Hypothalamus (tissue), 51 donors: ENCODE results near the gene TGM1.

ENCODE experiments used
- DNase-seq, 51 donors: peaks; one replicate each; lab custom pipeline; 2025; lab: John Stamatoyannopoulos, UW

Gene TGM1

DNA sequence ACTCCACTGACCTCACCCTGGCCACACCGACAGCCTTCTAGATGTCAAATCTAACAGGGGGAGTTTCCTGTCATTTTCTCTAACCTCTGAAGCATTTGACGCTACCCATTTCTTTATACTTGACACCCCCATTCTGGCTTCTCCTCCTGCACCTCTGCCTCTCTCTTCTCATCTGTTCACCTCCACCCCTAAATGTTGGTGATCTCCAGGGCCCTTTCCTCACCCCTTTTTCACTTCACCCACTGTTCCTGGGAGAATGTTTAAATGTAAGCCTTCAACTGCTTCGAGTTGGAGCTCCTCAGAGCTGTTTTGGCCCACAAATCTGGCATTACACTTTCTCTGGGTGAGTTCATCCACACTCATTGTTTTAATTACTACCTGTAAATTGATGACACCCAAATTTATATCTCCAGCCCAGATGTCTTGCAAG is 8.9 kb upstream of the TGM1 start:
- no peak for DNase-seq

DNA sequence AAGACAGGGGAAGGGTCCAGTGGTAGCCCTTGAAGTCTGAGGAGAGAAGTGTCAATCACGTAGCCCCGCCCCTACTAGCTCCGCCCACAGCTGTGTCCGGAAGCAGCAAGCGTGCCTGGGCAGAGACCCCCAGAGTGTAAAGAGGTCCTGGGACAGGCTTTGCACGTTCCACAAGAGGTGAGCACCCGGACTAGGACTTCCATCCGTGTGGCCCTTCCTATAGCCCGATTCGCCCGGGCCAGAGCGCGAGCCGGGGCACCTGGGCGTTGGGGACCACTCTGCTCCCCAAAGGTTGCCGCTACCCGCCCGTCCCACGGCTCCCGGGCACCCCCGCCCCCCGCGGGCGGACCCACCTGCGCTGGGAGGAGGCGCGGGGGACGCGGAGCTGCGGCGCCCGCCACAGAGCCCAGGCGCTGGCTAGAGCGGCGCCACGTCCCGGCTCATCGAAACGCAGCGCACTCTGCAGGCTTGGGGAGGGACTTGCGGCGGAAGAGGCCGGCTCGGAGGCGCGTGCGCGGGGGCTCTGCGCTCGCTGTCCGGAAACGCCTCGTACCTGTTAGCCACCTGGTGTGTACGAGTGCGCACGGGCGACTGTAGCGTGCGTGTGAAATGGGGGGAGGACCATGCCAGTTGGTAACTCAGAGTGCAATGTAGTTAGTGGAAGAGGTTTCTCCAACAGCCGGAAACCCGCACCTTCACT is 8.3 kb upstream of the TGM1 start, which contains the start of gene RABGGTA:
Gene RABGGTA (minus strand): TSS at position 464 of the 700 bp plus-strand sequence. CDS start 482 bp downstream, outside the sequence.
- DNase-seq: peak; percentile 40 to 87 (median 67)

DNA sequence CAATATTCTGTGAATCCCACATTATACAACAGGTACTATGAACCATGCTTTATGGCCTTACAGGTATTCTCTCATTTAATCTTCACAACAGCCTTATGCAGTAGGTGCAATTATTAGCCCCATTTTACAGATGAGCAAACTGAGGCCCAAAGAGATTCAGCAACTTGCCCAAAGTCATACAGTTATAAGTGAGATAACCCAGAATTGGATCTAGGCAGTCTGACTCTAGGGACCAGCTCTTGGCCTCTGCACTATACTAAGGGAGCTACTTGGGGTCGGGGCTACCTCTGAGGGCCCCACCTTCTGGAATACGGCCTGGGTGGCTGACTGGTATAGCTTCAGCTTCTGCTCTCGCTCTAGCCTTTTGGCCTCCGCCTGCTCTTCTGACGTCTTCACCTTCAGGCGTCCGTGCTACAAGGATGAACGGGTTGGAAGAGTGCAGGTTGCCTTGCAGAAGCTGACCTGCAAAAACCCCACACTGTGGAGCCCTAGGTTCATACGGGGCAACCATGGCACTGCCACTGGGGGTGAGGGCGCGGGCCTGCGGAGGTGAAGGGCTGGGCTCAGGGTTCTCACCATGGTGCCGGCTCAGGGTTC is 7.7 kb upstream of the TGM1 start:
- peak in 1 of 51 donors; percentile 45 for DNase-seq

DNA sequence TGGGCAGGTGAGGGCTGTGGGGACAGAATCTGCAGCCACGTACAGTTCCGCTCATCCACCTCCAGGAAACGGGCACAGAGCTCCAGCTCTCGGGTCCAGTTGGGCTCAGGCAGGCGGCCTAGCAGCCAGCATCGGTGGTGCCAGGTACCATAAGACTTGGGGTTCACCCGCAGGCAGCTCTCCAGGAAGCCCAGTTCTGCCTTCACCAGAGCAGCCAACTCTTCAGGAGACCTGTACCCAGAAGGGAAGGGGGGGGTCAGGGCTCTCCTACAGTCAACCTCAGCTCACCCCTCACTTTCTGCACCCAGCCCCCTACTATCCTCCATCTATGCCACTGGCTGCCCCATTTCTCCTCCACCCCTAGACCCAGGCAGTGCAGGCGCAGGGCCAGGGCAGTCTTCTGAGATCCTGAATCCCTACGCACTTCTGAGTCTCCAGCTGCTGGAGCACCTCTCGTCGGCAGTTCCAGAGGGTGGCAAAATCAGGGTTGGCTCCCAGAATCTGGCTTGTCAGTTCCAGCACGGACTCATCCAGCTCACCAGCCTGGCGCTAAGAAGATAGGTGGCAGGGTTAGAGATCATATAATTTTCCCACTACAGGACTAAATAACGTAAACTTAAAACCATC is 7.0 kb upstream of the TGM1 start:
- no peak for DNase-seq

DNA sequence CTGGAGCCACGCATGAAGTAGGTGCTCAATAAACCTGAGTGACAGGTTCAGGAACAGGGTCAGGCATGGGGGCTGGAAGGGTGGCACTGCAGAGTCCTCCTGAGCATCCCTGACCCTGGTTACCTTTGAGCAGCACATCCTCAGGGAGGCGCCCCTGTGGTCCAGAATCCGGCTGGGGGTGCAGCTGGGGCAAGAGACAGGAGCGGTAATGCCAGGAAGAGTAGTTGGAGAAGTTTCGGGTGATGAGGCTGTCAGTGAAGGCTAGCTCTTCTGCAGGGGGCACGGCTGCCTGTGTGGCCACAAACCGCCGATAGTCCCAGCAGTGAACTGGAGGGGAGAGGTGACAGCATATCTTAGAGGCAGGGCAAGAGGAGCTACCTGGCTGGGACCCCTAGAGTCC is 6.4 kb upstream of the TGM1 start:
- DNase-seq: no peak

DNA sequence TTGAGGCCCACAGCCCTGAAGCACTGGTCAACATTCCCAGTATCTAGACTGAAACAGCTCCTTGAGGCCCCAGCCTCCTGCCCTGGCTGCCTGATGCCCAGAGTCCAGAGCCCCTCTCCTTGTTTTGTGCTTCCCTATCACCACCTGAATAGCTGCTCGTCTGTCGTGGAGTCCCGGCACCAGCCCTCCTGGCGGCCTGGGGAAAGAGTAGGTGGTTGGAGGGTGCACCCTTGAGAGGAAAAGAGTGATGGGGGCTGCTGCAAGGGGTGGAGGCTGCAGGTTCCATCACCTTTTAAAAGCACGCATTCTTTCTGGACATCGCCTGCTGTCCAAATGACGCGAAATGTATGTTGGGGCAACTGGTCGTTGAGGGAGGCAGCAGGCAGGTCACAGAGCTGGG is 5.2 kb upstream of the TGM1 start:
- no peak for DNase-seq

DNA sequence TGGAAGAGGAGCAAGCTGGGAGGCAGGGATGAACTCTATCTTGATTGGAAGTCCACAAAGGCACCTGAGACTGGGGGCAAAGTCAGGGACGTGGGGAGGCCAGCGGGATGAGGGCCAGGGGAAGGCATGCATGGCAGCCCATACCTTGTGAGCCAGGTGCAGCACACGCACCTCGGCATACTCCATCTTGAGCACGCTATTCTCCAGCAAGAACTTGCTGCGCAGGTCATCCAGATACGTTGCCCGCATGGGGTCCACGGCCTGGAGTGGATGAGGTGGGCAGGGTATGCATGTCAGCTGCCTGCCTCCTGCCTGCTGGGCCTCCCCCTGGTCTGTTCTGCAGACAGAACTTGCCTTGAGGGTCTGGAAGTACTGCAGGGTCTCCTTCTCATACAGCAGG is 4.5 kb upstream of the TGM1 start:
- DNase-seq: no peak

DNA sequence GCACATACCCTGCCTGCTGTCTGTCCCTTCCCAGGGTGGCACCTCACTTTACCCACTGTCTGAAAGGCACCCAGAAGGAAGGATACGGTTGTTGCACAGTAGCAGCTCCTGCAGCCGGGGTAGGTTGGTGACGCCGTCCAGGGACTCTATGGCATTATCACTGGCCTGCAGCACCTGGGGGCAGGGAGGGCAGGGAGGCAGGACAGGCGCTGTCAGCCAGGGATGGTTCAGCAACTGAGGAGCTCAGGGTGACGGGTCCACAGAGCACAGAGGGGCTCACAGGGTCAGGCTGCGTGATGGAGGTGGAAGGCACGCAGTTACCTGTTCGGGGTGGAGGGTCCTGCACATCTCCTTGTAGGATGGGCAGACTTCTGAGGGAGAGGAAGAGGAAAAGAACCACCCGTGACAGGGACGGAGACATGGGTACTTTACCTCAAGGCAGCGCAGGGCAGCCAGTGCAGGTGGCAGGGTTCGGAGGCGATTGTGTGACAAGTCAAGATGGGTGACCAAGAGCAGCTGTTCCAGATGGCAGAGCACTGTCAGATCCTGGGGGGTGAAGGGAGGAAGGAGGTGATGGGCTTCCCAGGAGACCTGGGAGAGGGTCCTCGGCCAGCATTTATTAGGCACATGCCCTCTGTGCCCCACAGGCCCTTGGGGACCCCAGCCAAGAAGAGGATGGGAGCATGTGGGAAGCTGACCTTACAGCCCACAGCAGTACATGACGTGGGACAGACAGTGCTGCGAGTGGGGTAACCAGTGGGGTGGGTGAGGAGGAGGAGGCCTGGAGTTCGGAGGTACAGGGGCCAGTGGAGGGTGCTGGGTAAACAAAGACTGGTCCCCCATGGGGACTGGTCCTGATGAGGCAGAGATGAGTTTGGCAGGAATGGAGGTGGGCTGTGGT is 3.6 kb upstream of the TGM1 start:
- no peak for DNase-seq

DNA sequence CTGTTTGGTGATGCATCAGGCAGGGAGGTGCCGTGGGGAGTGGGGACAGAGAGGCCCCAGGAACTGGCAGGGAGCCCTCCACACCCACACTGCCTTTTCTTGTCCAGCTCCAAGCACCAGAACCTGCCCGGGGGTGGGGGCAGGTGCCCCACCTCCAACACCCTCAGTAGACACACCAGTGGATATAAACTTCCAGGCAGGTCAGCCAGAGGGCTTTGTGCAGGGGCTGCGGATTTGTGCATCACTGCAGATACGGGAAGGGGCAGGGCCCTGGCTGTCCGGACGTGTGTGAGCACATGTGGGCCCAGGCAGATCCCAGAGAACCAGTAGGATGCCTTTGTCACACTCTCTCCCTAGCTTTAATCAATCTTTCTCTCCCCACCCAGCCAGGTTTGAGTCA is 1.3 kb upstream of the TGM1 start:
- DNase-seq: no peak

DNA sequence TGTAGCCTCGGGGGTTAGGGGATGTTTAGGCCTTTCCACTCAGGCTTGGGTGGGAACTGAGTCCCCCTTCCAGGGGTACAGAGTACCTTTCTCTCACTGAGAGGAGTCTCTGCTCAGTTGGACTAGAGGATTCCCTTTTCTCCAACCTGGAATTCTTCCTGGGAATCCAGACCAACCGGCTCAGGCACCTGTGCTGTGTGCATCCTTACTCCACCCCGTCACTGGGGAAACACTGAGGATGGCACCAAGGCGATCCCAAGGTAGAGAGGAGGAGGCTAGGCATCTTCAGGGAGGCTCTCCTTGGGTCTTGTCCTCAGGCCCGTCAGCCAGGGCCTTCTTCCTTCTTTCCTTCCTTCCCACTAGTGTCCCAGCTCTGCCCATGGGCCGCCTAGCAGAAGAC is 871 bp upstream of the TGM1 start:
- DNase-seq: no peak

DNA sequence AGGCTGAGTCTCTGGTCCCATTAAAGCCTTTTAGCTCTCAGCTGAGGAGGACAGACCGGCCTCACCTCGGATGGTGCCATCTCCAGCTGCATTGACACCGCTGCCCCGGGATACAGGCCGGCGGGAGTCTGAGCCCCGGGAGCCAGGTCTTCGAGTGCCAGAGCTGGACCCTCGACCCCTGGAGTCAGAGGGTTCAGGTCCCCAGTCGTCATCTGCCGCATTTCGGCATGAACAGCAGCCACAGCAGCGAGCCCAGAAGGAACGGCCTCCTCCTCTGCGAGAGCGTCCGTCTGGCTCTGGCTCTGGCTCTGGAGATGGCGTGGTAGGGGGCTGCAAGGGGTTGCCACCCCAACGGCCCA is 1.0 kb downstream of the TGM1 start:
- DNase-seq: no peak

DNA sequence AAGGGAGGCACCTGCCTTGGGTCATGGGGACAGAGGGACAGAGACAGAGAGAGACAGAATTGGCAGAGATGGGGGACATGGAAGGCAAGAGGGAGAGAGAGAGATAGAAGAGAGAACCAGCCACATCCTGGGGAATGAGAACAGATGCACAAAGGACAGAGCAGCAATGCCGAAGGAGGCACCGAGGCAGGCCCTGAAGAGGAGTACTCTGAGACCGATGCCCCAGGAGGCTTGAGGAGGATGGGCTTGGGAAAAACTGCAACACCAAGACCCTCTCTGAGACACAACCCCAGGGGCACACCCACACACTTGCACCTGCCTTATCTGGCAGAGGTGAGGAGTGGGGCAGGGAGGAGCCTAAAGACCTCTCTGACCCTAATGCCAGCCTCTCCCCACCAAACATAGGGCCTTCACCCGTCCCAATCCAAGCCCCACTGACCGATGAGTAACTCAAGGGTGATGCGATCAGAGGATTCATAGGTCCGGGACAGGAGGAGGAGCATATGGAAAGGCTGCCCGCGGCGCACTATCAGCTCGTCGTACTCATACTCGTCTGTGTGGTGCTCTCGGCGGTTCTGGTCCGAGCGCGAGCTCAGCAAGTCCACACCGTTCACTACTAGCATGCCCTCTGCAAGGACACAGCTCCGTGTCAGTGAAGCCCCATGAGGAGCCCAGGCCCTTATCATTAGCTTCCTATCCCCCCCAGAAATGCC is 1.6 kb downstream of the TGM1 start:
- no peak for DNase-seq

DNA sequence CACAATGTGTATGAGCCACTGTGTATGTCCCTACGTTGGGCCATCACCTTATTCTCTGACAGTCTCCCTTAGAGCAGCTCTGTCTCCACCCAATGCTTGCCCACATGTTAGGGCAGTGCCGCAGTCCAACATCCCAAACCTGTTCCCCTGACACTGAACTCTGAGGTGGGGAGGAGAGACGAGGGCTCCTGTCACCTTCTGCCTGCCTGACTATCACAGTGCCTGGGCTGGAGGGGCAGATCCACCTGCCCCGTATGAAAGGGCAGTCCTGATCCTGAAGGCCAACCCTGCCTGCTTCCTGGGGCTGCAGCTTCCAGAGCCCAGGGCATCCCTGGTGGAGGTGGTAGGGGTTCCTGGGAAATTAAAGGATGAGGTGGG is 2.2 kb downstream of the TGM1 start:
- no peak for DNase-seq

DNA sequence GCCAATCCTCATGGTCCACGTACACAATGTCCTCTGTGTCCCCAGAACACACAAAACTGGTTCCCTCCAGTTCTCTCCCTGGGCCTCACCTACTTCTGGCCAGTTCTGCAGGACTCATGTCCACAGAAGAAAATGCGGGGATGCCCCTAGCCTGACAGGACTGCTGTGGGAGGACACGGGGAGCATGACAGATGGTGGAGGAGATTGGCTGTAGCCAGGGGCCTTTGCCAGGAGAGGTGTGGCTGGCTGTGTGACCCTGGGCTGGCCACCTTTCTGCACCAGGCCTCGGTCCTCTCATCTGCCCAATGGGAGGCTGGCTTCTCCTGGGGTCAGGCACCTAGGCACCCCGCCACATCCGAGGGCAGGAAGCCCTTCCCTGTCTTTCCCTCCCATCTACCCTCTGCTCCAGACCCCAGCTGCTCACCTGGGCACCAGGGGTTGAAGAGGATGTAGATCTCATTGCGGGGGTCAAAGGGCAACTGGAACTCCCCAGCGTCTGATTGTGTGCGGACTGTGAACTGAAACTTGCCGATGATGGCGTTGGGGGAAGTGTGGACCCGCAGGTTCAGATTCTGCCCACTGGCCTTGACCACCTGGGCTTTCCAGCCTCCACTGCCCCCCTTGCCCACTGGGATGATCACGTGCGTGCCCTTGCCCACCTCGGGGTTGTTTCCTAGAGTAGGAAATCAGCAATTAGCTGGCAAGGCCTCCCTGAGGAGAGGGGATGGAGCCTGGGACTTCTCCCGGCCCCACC is 2.8 kb downstream of the TGM1 start:
- no peak for DNase-seq

DNA sequence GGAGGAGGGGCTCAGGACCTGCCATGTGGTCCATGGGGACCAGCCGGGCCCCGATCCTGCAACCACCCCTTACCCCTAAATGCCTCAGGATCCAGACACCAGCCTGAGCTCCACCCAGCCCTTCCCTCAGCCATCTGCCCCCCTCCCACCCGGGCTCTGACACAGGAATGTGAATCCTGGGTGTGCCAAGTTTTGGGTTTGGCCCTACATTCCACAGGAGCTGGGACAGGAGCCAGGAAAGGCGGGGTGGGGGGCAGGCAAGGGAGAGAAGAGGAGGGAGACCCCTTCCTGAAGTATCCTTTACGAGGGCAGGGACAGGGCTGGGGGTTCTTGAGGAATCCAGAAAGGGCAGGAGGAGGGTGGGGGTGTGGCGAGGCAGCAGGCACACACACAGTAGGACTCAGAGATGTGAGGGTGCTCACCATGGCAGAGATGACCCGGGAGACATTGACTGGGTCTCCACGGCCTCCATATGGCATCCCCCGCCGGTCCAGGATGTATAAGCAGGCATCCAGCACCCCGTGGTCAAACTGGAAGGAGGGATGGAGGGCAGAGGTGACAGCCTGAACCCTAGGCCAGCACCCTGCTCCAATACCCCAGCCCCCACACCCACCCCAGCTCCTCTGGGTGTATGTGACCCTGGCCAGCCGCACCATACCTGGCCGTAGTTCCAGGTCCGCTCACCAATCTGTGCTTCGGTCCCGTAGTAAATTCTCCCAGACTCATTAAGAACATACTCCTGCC is 3.5 kb downstream of the TGM1 start:
- DNase-seq: no peak

DNA sequence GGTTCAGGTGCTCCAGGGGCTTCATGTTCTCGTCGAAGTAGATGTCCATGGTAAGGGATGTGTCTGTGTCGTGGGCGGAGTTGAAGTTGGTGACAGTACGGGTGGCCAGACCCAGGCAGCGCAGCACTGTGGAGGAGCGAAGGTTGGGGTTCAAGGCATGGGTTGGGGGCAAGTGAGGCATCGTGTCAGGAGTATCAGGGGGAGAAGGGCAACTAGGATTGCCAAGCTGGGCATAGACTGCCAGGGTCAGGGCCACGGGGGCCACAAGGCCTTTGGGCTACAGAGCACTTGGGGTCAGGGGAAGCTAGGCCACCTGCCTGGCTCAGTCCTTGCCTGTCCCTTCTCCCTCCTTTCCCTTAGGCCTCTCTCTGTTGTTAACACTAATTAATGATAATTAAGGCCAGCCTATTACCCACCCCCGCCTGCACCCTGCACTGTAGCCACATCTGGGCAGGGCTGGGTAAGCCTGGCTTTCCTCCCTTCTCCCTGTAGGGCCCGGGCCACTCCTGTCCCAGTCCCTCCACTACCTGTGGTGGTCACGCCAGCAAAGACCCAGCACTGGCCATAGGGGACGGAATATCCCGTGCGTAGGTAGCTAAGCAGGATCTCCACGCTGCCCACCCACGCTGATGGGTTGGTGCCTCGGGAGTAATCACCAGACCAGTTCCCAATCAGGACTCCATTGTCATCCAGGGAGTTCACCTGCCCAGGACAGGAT is 4.3 kb downstream of the TGM1 start:
- DNase-seq: no peak

DNA sequence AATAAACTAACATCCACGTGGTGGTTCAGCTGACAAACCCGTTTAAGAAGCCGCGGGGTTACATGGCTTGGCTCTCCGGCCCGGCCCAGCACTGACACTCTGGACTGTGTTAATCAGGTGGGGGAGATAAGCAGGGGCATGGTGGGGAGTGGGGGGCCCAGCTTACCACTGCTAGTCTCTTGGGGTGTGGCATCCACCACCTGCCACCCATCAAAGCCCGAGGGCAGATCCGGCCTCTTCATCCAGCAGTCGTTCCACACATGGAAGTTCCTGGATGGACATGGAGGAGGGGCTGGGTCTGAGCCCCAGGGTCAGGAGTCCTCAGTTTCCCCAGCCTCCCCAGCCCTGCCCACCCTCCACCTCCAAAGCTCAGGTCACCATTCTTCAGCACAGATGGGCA is 4.9 kb downstream of the TGM1 start:
- no peak for DNase-seq

DNA sequence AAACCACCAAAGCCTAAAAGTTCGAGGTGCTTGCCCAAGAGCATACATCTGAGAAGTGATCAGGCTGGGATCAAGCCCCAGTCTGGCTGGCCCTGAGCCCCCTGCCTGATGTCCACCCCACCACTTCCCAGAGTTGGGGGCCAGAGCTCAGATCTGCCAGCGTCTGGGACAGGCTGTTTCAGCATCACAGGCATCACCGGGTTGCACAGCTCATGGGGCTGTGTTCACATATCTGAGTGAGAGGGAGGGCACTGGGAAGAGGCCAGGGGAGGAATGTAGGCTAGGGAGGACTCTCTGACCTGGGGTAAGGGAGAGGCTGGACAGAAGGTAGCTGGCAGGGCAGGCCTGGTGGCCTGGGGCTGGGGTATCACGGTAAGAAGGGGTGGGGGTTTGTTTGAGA is 6.0 kb downstream of the TGM1 start:
- no peak for DNase-seq
